WTC11 (cell line): ENCODE data around the gene RRP8. TPM values are rescaled to one million over a fixed set of nuclear protein-coding genes. Genes with fewer than 3 reads are reported as not detected.

Source experiments
- ARID4B ChIP-seq: sonication (generic); formaldehyde crosslinking; IDR thresholded peaks from 2 replicates; pipeline ENCODE4 v1.8.0; 2023; ENCODE audit warnings: missing genetic modification reagents, mild to moderate bottlenecking, borderline replicate concordance
- ATF6 ChIP-seq: sonication (generic); formaldehyde crosslinking; IDR thresholded peaks from 2 replicates; pipeline ENCODE4 v1.8.1; 2023; ENCODE audit warnings: mild to moderate bottlenecking, missing genetic modification reagents
- CBFB ChIP-seq: sonication (generic); formaldehyde crosslinking; IDR thresholded peaks from 2 replicates; pipeline ENCODE4 v1.8.1; 2022; ENCODE audit warnings: mild to moderate bottlenecking, low read depth, missing genetic modification reagents
- CDX4 ChIP-seq: fragments of 250-450 bp; sonication (Bioruptor Pico); IDR thresholded peaks from 2 replicates; pipeline ENCODE4 v1.9.0; 2021; ENCODE audit warnings: moderate library complexity, mild to moderate bottlenecking, inconsistent platforms, borderline replicate concordance
- CREB1 ChIP-seq: sonication (generic); formaldehyde crosslinking; IDR thresholded peaks from 2 replicates; pipeline ENCODE4 v1.8.0; 2023; ENCODE audit warnings: mild to moderate bottlenecking, missing genetic modification reagents
- CTCF ChIP-seq: fragments of 200-600 bp; IDR thresholded peaks from 2 replicates; pipeline ENCODE4 v1.8.0; 2022; ENCODE audit warnings: antibody characterized with exemption
- E2F1 ChIP-seq: sonication (generic); formaldehyde crosslinking; IDR thresholded peaks from 2 replicates; pipeline ENCODE4 v1.8.0; 2022; ENCODE audit warnings: mild to moderate bottlenecking, missing genetic modification reagents
- ESRRA ChIP-seq: sonication (generic); formaldehyde crosslinking; IDR thresholded peaks from 2 replicates; pipeline ENCODE4 v1.8.1; 2022; ENCODE audit warnings: mild to moderate bottlenecking, missing genetic modification reagents, borderline replicate concordance
- FOXJ3 ChIP-seq: sonication (generic); formaldehyde crosslinking; IDR thresholded peaks from 2 replicates; pipeline ENCODE4 v1.9.0; 2021; ENCODE audit warnings: missing genetic modification reagents, mild to moderate bottlenecking, borderline replicate concordance
- FOXP1 ChIP-seq: sonication (generic); formaldehyde crosslinking; IDR thresholded peaks from 2 replicates; pipeline ENCODE4 v1.8.0; 2022; ENCODE audit warnings: missing genetic modification reagents, mild to moderate bottlenecking, moderate library complexity, borderline replicate concordance
- HMGXB4 ChIP-seq: sonication (generic); formaldehyde crosslinking; IDR thresholded peaks from 2 replicates; pipeline ENCODE4 v1.8.1; 2023; ENCODE audit warnings: mild to moderate bottlenecking, moderate library complexity, missing genetic modification reagents
- JAZF1 ChIP-seq: fragments of 250-450 bp; sonication (Bioruptor Pico); IDR thresholded peaks from 2 replicates; pipeline ENCODE4 v1.9.0; 2021; ENCODE audit warnings: moderate library complexity, mild to moderate bottlenecking, inconsistent platforms
- MLX ChIP-seq: sonication (generic); formaldehyde crosslinking; IDR thresholded peaks from 2 replicates; pipeline ENCODE4 v1.8.1; 2023; ENCODE audit warnings: mild to moderate bottlenecking, missing genetic modification reagents, moderate library complexity
- NFATC4 ChIP-seq: fragments of 250-450 bp; sonication (Bioruptor Pico); IDR thresholded peaks from 2 replicates; pipeline ENCODE4 v1.9.0; 2021; ENCODE audit warnings: mild to moderate bottlenecking
- NFYB ChIP-seq: sonication (generic); formaldehyde crosslinking; conservative IDR thresholded peaks from 2 replicates; pipeline ENCODE4 v1.8.0; 2022; ENCODE audit warnings: low read depth, missing genetic modification reagents
- NR2C2 ChIP-seq: sonication (generic); formaldehyde crosslinking; IDR thresholded peaks from 2 replicates; pipeline ENCODE4 v1.8.0; 2022; ENCODE audit warnings: mild to moderate bottlenecking, missing genetic modification reagents
- NR3C1 ChIP-seq: sonication (generic); formaldehyde crosslinking; conservative IDR thresholded peaks from 2 replicates; pipeline ENCODE4 v1.8.1; 2023; ENCODE audit warnings: low read depth, mild to moderate bottlenecking, missing genetic modification reagents
- PREB ChIP-seq: sonication (generic); formaldehyde crosslinking; IDR thresholded peaks from 2 replicates; pipeline ENCODE4 v1.8.1; 2022; ENCODE audit warnings: mild to moderate bottlenecking, missing genetic modification reagents, moderate library complexity, borderline replicate concordance
- PRRX2 ChIP-seq: fragments of 250-450 bp; sonication (Bioruptor Pico); IDR thresholded peaks from 2 replicates; pipeline ENCODE4 v1.8.0; 2021; ENCODE audit warnings: mild to moderate bottlenecking
- RORB ChIP-seq: fragments of 250-450 bp; sonication (Bioruptor Pico); IDR thresholded peaks from 2 replicates; pipeline ENCODE4 v1.9.0; 2021; ENCODE audit warnings: mild to moderate bottlenecking
- TEAD4 ChIP-seq: sonication (generic); formaldehyde crosslinking; IDR thresholded peaks from 2 replicates; pipeline ENCODE4 v1.8.0; 2022; ENCODE audit warnings: mild to moderate bottlenecking, missing genetic modification reagents
- ZMAT4 ChIP-seq: fragments of 250-450 bp; sonication (Bioruptor Pico); IDR thresholded peaks from 2 replicates; pipeline ENCODE4 v1.9.0; 2021; ENCODE audit warnings: mild to moderate bottlenecking
- ZNF263 ChIP-seq: sonication (generic); formaldehyde crosslinking; IDR thresholded peaks from 2 replicates; pipeline ENCODE4 v1.8.1; 2022; ENCODE audit warnings: low read depth, mild to moderate bottlenecking, moderate library complexity, missing genetic modification reagents
- ZNF317 ChIP-seq: sonication (generic); formaldehyde crosslinking; IDR thresholded peaks from 2 replicates; pipeline ENCODE4 v1.8.1; 2023; ENCODE audit warnings: low read depth, mild to moderate bottlenecking, moderate library complexity, missing genetic modification reagents, borderline replicate concordance
- total RNA-seq: library from RNA; stranded (reverse); gene quantifications from 3 replicates; pipeline ENCODE4 v1.2.3, GENCODE V29; 2021

The RRP8 gene
- total RNA-seq, 1 experiment from 2014 or later, result 15.0 TPM

GRCh38 chr11:6612213-6613041 is 9.0 kb upstream of the RRP8 start, which contains the start of gene TAF10 (continued):
- peak; percentile 38; the same call in 1 of the 2 replicates for TF ChIP-seq ARID4B (CRISPR knock-in tag)
- no peak; the same call in 1 of the 2 replicates for TF ChIP-seq E2F1 (CRISPR knock-in tag)
- 0 out of 2 replicates have a peak, but pooled peaks have one; percentile 22 for TF ChIP-seq FOXP1 (CRISPR knock-in tag)
- TF ChIP-seq TEAD4 (CRISPR knock-in tag), result no peak
- no peak for TF ChIP-seq RORB (CRISPR knock-in tag)
- no peak for TF ChIP-seq NFYB (CRISPR knock-in tag)
- no peak for TF ChIP-seq PREB (CRISPR knock-in tag)
- TF ChIP-seq ZNF317, result no peak
- TF ChIP-seq CREB1 (CRISPR knock-in tag), result no peak
- no peak for TF ChIP-seq ESRRA
- peak; percentile 79 for TF ChIP-seq CBFB (CRISPR knock-in tag)
- peak; percentile 78; the same call in 1 of the 2 replicates for TF ChIP-seq HMGXB4 (CRISPR knock-in tag)
- no peak for TF ChIP-seq MLX (CRISPR knock-in tag)
- TF ChIP-seq FOXJ3 (CRISPR knock-in tag), result no peak
- no peak for TF ChIP-seq ATF6 (CRISPR knock-in tag)
- TF ChIP-seq PRRX2 (CRISPR knock-in tag), result no peak; the same call in 1 of the 2 replicates
- TF ChIP-seq CDX4 (CRISPR knock-in tag), result no peak
- TF ChIP-seq JAZF1 (CRISPR knock-in tag), result no peak
- no peak for TF ChIP-seq ZMAT4
- TF ChIP-seq NR2C2 (CRISPR knock-in tag), result no peak
- TF ChIP-seq NR3C1 (CRISPR knock-in tag), result no peak
- no peak; the same call in none of the 2 replicates for TF ChIP-seq NFATC4
- no peak for TF ChIP-seq ZNF263 (CRISPR knock-in tag)
- no peak for TF ChIP-seq CTCF
